ACC112 (cell line): Measurements from ENCODE around the gene TRMT112.

Experiments used
- H2AFZ ChIP-seq: fragments of 200-600 bp; sonication (generic); one replicate; pipeline ENCODE4 v1.6.0; 2017; ENCODE audit warnings: antibody characterized with exemption, low read length; ENCODE audit not compliant: unreplicated experiment
- H3K27ac ChIP-seq: fragments of 200-600 bp; sonication (generic); 2 replicates; pipeline ENCODE4 v1.5.1; 2014; ENCODE audit warnings: low read depth, mild to moderate bottlenecking, antibody characterized with exemption, low read length, moderate library complexity
- H3K27me3 ChIP-seq: fragments of 200-600 bp; sonication (generic); 2 replicates; pipeline ENCODE4 v1.6.1; 2014; ENCODE audit warnings: mild to moderate bottlenecking, antibody characterized with exemption, low read length, moderate library complexity, mixed read lengths; ENCODE audit not compliant: insufficient read depth
- H3K36me3 ChIP-seq: fragments of 200-600 bp; sonication (generic); 2 replicates; pipeline ENCODE4 v1.6.1; 2016; ENCODE audit warnings: mild to moderate bottlenecking, antibody characterized with exemption, low read length, moderate library complexity, mixed read lengths; ENCODE audit not compliant: insufficient read depth
- H3K4me1 ChIP-seq: fragments of 200-600 bp; sonication (generic); one replicate; pipeline ENCODE4 v1.6.1; 2016; ENCODE audit warnings: low read length, mixed read lengths; ENCODE audit not compliant: insufficient read depth, unreplicated experiment, control insufficient read depth
- H3K4me3 ChIP-seq: fragments of 200-600 bp; sonication (generic); 2 replicates; pipeline ENCODE4 v1.5.1; 2014; ENCODE audit warnings: mild to moderate bottlenecking, low read depth, low read length
- H3K79me2 ChIP-seq: fragments of 200-600 bp; sonication (generic); one replicate; pipeline ENCODE4 v1.6.0; 2016; ENCODE audit warnings: low read length; ENCODE audit not compliant: control insufficient read depth, unreplicated experiment, insufficient read depth

The TRMT112 gene

GRCh38 chr11:64357904-64358535 lies 40.7 kb upstream of the TRMT112 start:
- peaks cover 39% of the 10 kb centered on the region for H3K4me1 ChIP-seq
- H3K27me3 ChIP-seq: no peaks in the 10 kb centered on the region
- H3K27ac ChIP-seq: 0 out of 2 replicates have a peak overlapping the region, but pooled peaks have one; percentile 55
- peaks cover 5% of the 10 kb centered on the region; the same call in 1 of the 2 replicates for H3K36me3 ChIP-seq
- peak overlapping the region; percentile 97 for H3K4me3 ChIP-seq
- H2AFZ ChIP-seq: no peak overlapping the region
- peaks cover 22% of the 10 kb centered on the region for H3K79me2 ChIP-seq

- peaks cover 22% of the 10 kb centered on the region for H3K79me2 ChIP-seq
- peaks cover 5% of the 10 kb centered on the region; the same call in 1 of the 2 replicates for H3K36me3 ChIP-seq
- H3K4me3 ChIP-seq: no peak overlapping the region
- H3K4me1 ChIP-seq: peaks cover 39% of the 10 kb centered on the region
- no peak overlapping the region for H2AFZ ChIP-seq
- H3K27ac ChIP-seq: no peak overlapping the region
- H3K27me3 ChIP-seq: no peaks in the 10 kb centered on the region
Measured at GRCh38 chr11:64357446-64357845, 40.1 kb upstream of the TRMT112 start.

GRCh38 chr11:64356498-64357411 lies 39.4 kb upstream of the TRMT112 start:
- peaks cover 39% of the 10 kb centered on the region for H3K4me1 ChIP-seq
- H3K4me3 ChIP-seq: no peak overlapping the region
- peaks cover 5% of the 10 kb centered on the region; the same call in 1 of the 2 replicates for H3K36me3 ChIP-seq
- H3K27me3 ChIP-seq: no peaks in the 10 kb centered on the region
- peaks cover 22% of the 10 kb centered on the region for H3K79me2 ChIP-seq
- H3K27ac ChIP-seq: no peak overlapping the region
- H2AFZ ChIP-seq: no peak overlapping the region

- H3K4me3 ChIP-seq: peak overlapping the region; percentile 69
- peak overlapping the region; percentile 15; the same call in 1 of the 2 replicates for H3K27ac ChIP-seq
- peaks cover 35% of the 10 kb centered on the region for H3K4me1 ChIP-seq
- no peaks in the 10 kb centered on the region for H3K36me3 ChIP-seq
- peaks cover 13% of the 10 kb centered on the region for H3K79me2 ChIP-seq
- H3K27me3 ChIP-seq: no peaks in the 10 kb centered on the region
- peak overlapping the region; percentile 78 for H2AFZ ChIP-seq
Measured at GRCh38 chr11:64355078-64355940, 38.0 kb upstream of the TRMT112 start.

- Histone ChIP-seq H3K4me1 (peaks cover 27% of the 10 kb centered on the region), H3K27ac (no peak overlapping the region), H3K36me3 (no peaks in the 10 kb centered on the region), H2AFZ (no peak overlapping the region), H3K4me3 (no peak overlapping the region), H3K27me3 (no peaks in the 10 kb centered on the region), H3K79me2 (no peaks in the 10 kb centered on the region)
Measured at GRCh38 chr11:64353715-64354506, 36.6 kb upstream of the TRMT112 start.

GRCh38 chr11:64352995-64353714 lies 35.8 kb upstream of the TRMT112 start:
- Histone ChIP-seq H3K4me3 (no peak overlapping the region), H3K79me2 (no peaks in the 10 kb centered on the region), H3K36me3 (no peaks in the 10 kb centered on the region), H3K27me3 (no peaks in the 10 kb centered on the region), H2AFZ (no peak overlapping the region), H3K27ac (no peak overlapping the region), H3K4me1 (peaks cover 21% of the 10 kb centered on the region)

GRCh38 chr11:64352099-64352994 lies 35.0 kb upstream of the TRMT112 start:
- no peak overlapping the region for H3K4me3 ChIP-seq
- no peak overlapping the region for H3K27ac ChIP-seq
- peaks cover 13% of the 10 kb centered on the region for H3K4me1 ChIP-seq

GRCh38 chr11:64351136-64351631 lies 33.8 kb upstream of the TRMT112 start:
- H3K27ac ChIP-seq: no peak overlapping the region
- H3K36me3 ChIP-seq: no peaks in the 10 kb centered on the region
- H3K27me3 ChIP-seq: no peaks in the 10 kb centered on the region
- peaks cover 11% of the 10 kb centered on the region for H3K4me1 ChIP-seq
- H3K79me2 ChIP-seq: no peaks in the 10 kb centered on the region
- no peak overlapping the region for H2AFZ ChIP-seq
- H3K4me3 ChIP-seq: no peak overlapping the region

More at GRCh38 chr11:64352099-64352994, 35.0 kb upstream of the TRMT112 start:
- no peaks in the 10 kb centered on the region for H3K36me3 ChIP-seq
- no peaks in the 10 kb centered on the region for H3K79me2 ChIP-seq
- H2AFZ ChIP-seq: no peak overlapping the region
- no peaks in the 10 kb centered on the region for H3K27me3 ChIP-seq

- no peak overlapping the region for H3K4me3 ChIP-seq
- H2AFZ ChIP-seq: no peak overlapping the region
- H3K36me3 ChIP-seq: no peaks in the 10 kb centered on the region
- H3K27me3 ChIP-seq: no peaks in the 10 kb centered on the region
- H3K27ac ChIP-seq: no peak overlapping the region
- H3K4me1 ChIP-seq: no peaks in the 10 kb centered on the region
- no peaks in the 10 kb centered on the region for H3K79me2 ChIP-seq
Measured at GRCh38 chr11:64349404-64349803, 32.0 kb upstream of the TRMT112 start.
